RPMI7951 (cell line): Measurements from ENCODE around the gene MRTFA. TPM values are rescaled to one million over a fixed set of nuclear protein-coding genes. Genes with fewer than 3 reads are reported as not detected.

Experiments
- DNase-seq: peaks from one replicate; pipeline ENCODE4 v3.0.0-alpha.2; 2012; ENCODE audit warnings: low read depth
- total RNA-seq: library from RNA; depleted of rRNA; stranded (reverse); fragments of >200 nt; shearing (Covaris generic); gene quantifications from 2 replicates; pipeline ENCODE4 v1.2.3, GENCODE V29; 2014

MRTFA gene
- total RNA-seq, 1 experiment from 2014 or later, result 14.9 TPM

- DNase-seq, result no peak
Observed at GRCh38 chr22:40411506-40411861, 225.0 kb downstream of the MRTFA start.

GRCh38 chr22:40410731-40411505 lies 225.6 kb downstream of the MRTFA start:
- DNase-seq, result no peak

DNA sequence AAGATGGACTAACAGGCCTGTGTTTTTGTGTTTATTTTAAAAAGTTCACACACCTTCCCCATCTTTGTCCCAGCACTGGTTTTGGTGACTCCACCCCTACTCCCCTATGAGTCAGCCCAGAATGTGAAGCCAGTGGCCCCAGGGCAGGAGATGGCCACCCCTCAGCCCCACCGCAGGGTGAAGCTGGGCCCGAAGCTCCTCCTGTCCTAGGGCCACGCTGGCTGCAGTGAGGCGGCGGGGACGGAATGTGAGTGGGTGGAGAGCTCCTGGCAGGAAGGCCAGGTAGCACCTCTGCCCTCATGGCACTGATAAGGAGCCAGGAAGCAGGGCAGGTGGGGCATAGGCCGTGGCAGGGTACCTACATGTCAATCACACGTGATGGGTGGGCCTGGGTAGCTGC lies 226.2 kb downstream of the MRTFA start:
- peak; percentile 59 for DNase-seq

GRCh38 chr22:40409613-40410113 lies 226.9 kb downstream of the MRTFA start:
- DNase-seq, result no peak

DNA sequence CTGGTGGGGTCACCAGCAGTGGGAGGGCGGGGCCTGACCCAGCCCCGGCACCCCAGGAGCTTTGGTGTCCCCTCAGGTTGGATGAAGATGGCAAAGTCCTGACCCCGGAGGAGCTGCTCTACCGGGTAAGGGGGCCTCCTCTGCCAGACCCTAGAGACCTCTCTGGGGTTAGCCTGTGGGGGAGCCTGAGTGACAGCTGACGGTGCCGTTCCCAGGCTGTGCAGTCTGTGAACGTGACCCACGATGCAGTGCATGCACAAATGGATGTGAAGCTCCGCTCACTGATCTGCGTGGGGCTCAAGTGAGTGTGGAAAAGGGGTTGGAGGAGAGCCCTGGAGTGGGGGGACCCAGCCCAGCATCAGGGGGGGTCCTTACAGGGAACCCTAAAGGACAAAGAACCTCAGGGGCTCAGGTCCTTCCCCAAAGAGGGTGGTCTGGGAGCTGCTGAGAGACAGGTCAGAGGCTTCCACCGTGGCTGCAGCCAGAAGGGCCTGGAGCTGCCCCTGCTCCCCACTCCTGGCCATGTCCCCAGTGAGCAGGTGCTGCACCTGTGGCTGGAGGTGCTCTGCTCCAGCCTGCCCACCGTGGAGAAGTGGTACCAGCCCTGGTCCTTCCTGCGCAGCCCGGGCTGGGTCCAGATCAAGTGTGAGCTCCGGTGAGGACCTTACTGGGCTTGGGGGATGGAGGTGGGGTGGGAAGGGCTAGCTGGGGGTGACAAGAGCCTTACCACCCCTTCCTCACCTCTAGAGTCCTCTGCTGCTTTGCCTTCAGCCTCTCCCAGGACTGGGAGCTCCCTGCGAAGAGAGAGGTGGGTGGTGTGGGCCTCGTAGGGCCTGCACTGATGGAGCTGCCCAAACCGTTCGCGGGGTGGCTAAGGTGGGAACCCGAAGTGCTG lies 227.6 kb downstream of the MRTFA start:
- DNase-seq, result no peak

DNA sequence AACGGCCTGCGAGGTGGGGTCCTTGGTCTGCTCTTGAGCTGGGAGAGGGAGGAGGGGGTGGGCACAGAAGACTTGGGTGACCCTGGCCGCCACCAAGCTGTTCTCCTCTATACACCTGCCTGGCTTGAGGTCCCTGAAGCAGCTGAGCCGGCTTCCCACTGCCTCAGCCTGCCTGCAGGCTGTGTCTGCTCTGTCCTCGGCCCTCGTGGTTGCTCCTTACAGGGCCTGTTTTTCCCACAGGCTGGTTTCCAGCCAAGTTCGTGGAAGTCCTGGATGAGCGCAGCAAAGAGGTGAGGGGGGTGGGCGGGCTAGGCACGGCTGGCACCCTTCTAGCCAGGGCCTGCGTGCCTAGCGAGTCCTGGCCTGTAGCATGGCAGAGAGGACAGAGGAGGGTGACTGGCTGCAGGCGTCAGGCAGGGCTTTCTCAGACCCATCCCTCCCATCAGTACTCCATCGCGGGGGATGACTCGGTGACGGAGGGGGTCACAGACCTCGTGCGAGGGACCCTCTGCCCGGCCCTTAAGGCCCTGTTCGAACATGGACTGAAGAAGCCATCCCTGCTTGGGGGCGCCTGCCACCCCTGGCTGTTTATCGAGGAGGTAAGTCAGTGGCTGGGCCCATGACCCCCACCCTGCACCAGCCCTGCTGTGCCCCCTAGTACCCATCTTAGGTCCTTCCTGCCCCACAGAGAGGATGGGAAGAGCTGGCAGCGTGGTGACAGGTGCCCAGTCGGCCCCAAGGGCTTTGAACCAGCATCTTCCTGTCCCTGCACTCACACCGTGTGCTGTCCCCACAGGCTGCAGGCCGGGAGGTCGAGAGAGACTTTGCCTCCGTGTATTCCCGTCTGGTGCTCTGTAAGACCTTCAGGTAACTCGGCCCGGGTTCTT lies 228.4 kb downstream of the MRTFA start:
- DNase-seq, result no peak

- no peak for DNase-seq
Observed at GRCh38 chr22:40407021-40407761, 229.3 kb downstream of the MRTFA start.

DNA sequence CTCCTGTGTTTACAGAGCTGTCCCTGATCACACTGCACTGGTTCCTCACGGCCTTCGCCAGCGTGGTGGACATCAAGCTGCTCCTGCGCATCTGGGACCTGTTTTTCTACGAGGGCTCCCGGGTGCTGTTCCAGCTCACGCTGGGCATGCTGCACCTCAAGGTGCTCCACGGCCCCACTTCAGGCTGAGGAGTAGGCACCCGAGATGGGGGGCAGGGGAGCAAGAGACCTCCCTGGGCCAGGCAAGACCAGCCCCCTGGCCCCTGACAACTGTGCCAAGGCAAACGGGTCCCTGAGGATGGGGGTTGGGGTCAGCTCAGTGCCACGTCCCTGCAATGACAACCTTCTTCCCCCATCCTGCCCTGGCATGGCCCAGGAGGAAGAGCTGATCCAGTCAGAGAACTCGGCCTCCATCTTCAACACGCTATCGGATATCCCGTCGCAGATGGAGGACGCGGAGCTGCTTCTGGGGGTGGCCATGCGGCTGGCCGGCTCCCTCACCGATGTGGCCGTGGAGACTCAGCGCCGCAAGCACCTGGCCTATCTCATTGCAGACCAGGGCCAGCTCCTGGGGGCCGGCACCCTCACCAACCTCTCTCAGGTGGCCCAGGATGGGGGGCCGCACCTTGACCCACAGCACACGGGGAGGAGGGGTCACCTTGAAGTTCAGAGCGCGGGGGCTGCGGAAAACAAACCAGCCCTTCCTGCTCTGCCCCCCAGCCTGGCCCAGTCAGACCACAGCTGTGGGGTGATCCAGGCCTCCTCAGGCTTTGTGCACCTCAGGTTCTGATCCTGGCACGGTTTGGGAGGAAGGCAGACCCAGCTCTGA lies 230.2 kb downstream of the MRTFA start:
- no peak for DNase-seq

- no peak for DNase-seq
Observed at GRCh38 chr22:40405178-40406062, 231.1 kb downstream of the MRTFA start.

- DNase-seq, result no peak
Observed at GRCh38 chr22:40404251-40405177, 232.0 kb downstream of the MRTFA start.

DNA sequence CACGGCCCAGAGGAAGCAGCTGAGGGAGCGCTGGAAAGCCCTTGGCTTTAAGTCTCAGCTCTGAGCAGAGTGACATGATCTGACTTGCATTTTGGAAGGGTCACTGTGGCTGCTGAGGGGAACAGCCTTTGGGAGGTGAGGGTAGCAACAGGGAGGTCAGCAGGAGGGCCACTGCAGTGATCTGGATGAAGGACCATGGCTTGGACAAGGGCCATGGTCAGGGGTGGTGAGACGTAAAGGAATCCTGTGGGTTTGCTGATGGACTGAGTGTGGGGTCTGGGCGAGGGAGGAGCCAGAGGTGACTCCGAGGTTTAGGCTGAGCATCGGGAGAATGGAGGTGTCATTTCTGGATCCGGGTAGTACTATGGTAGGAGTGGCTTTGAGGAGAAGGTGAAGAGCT lies 232.9 kb downstream of the MRTFA start:
- no peak for DNase-seq

- no peak for DNase-seq
Observed at GRCh38 chr22:40403141-40403540, 233.4 kb downstream of the MRTFA start.

GRCh38 chr22:40401981-40402406 lies 234.5 kb downstream of the MRTFA start:
- no peak for DNase-seq

- DNase-seq, result no peak
Observed at GRCh38 chr22:40401532-40401931, 235.0 kb downstream of the MRTFA start.

- no peak for DNase-seq
Observed at GRCh38 chr22:40400159-40400558, 236.4 kb downstream of the MRTFA start.

DNA sequence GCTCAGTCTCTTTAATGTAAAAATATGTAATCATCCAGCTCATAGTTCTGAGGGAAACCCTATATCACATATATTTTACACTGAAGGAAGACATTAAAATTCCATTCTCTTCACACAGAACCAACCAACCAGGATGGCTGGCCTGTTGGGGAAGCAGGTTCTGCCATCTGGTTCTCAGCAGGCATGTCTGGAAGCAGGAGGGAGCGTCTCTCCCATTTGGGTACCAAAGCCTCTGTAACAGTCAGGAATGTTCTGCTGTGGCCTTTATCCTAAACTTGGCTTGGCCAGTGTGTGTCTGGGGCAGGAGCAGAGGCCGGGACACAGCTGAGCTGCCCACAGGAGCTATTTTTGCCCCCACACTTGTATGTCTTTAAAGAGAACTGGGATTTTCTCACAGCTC lies 236.9 kb downstream of the MRTFA start:
- no peak for DNase-seq

DNA sequence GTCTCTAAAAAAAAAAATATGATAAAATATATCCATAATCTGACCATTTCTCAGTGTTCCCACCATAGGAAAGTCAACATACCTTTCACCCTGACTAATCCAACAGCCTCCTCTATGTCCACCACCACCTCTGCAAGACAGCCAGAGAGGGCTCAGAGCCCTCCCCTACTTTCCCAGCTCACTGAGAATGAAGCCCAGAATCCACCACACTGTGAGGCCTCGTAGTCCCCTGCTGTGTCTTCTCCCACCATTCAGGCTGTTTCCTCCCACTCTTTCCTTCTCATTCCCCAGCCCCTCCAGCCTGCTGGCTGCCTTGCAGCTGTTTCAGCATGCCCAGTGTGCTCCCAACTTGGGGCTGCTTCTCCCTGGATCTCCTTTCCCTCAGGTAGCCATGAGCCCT lies 239.1 kb downstream of the MRTFA start:
- DNase-seq, result no peak

DNA sequence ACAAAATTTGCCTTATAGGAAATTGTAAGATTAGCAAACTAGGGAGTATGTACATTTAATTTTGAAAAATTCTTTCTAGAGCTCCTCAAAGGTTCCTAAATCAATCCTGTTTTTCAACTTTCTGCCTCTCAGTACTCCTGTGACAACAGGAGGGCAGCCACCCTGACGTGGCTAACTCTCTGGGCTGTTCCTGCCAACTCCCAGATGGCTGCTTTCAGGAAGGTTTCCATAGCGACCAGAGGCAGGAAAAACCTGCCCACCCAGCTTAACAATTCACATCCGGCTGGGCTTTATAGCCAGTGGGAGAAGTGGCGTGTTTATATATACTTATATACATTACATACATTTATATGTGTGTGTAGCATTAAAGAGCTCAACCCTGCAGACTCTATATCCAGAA lies 239.6 kb downstream of the MRTFA start:
- no peak for DNase-seq
